MM.1S (cell line): Measurements from ENCODE around the gene KANSL2.

Experiments used
- EZH2 ChIP-seq: fragments of 300-600 bp; sonication (generic); optimal IDR thresholded peaks from 2 replicates; pipeline ENCODE3; 2017; ENCODE audit warnings: low read depth, mild to moderate bottlenecking, antibody characterized with exemption, low read length, mixed read lengths
- EZH2phosphoT487 ChIP-seq: fragments of 300-600 bp; sonication (generic); IDR thresholded peaks from 2 replicates; pipeline ENCODE4 v1.6.1; 2018; ENCODE audit warnings: antibody characterized with exemption, low read length
- TF ChIP-seq, protein P1 (sequence below): fragments of 300-600 bp; sonication (generic); IDR thresholded peaks from 2 replicates; pipeline ENCODE4 v1.5.1; 2016; ENCODE audit warnings: antibody characterized with exemption, low read length, mixed read lengths

DNA sequence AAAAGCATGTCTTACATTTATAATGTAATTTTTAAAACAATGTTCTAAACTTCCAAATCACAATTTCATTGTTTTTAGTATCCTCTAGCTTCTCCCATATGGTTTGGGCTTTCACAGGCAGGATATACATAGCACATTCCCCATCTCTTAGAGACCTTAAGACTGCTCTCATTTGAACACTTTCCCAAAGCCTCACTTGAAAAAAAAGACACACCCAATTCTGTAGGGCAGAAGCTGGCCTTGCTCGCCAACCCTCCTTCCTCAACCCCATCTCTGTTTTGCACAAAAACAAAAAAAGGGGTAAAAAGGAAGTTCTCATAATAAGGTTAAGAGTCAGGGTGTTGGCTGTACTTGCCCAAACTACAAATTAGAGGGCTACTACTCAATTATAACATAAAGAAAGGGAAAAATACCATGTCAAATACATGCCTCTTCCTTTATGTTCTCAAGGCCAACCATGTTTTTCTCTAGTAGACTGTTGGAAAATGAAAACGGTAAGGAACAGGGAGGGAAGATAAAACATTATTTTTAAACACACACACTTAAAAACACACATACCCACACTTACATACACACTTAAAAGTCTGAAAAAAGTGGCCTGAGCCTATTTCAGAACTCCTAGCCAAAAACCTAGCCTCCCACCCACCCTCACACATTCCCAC lies 9.9 kb upstream of the KANSL2 start:
- TF ChIP-seq, protein P1, sequence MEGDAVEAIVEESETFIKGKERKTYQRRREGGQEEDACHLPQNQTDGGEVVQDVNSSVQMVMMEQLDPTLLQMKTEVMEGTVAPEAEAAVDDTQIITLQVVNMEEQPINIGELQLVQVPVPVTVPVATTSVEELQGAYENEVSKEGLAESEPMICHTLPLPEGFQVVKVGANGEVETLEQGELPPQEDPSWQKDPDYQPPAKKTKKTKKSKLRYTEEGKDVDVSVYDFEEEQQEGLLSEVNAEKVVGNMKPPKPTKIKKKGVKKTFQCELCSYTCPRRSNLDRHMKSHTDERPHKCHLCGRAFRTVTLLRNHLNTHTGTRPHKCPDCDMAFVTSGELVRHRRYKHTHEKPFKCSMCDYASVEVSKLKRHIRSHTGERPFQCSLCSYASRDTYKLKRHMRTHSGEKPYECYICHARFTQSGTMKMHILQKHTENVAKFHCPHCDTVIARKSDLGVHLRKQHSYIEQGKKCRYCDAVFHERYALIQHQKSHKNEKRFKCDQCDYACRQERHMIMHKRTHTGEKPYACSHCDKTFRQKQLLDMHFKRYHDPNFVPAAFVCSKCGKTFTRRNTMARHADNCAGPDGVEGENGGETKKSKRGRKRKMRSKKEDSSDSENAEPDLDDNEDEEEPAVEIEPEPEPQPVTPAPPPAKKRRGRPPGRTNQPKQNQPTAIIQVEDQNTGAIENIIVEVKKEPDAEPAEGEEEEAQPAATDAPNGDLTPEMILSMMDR: no peak
- TF ChIP-seq EZH2phosphoT487: no peak
- TF ChIP-seq EZH2: no peak
